Prostate gland (tissue), 2 donors: ENCODE measurements around the gene AMN1.

Experiments
- CTCF ChIP-seq, 4 experiments: fragments of 200-600 bp in 2 of 4; fragments of 450-650 bp in 2 of 4; sonication (generic) in 2 of 4; IDR thresholded peaks; 1 replicate in 3 of 4; 2 replicates in 1 of 4; pipeline ENCODE4 v1.5.1; 2016 to 2019; ENCODE audit warnings: antibody characterized with exemption in 4 of 4, mild to moderate bottlenecking in 2 of 4, moderate library complexity in 2 of 4
- POLR2AphosphoS5 ChIP-seq: sonication (generic); formaldehyde crosslinking; IDR thresholded peaks from one replicate; pipeline ENCODE4 v1.6.1; 2017; ENCODE audit warnings: antibody characterized with exemption

GRCh38 chr12:31722580-31722979 is 6.2 kb downstream of the AMN1 start:
- TF ChIP-seq CTCF (IDR thresholded peaks at IDR 0.05) (no peak), POLR2AphosphoS5 (no peak)
